ENCODE measurements around the gene NBDY.

The NBDY gene

DNA sequence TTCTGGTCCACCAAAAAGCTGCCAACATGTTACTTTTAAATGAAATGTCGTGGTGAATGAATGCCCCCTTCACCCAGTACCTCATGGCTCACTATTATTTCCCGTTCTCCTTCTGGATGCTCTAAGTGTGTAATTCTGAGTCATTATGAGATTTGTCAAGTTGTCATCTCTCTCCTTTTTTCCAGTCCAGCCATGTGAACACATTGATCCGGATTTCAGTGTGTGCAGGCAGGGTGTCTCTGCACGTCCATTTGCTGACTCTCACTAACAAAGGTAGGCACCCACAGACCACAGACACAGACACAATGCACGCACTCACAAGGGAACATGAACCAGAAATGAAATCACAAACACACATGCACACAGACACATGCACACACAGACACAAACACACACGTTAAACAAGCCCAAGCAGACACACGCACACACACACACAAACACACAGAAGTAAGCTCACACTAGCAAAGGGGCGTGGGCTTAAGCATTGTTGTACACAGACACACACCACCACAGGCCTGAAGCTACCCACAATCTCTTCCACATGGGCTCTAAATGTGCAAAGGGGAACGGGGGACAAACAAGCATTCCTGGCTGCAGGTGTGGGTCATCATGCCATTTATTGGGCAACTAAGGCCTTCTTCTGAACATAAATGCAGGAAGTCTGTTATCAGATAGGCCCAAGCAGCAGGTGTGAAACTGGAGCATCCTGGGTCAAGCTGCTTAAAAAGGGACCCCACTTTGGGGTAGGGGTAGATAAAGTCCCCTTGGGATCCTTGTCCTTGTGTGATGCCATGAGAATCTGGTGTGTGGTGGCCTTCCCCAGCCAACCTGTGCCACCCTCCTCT is 58.1 kb downstream of the NBDY start:
- DNase-seq = no peak

DNA sequence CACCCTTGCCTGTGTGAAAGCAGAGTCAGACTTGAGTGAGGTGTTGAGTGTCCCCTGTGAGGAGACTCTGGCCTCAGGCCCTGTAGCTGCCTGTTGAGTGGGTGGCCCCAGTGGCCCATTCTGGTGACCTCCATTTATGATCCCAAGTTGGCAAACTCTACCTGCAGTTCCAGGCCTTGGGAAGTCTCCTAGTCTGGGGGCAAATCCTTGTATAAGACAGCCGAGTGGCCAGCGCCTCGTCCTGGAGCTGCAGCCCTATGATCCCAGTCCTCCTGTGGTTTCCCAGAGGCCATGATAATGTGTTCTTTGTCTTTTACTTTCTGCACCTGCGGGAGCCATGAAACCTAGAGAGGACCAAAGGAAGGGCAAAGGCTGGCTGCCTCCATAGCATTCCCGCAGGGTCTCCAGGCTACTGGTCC is 58.7 kb downstream of the NBDY start:
- DNase-seq = no peak

- no peak for DNase-seq
Measured at GRCh38 chrX:56788229-56788628, 59.2 kb downstream of the NBDY start.

DNA sequence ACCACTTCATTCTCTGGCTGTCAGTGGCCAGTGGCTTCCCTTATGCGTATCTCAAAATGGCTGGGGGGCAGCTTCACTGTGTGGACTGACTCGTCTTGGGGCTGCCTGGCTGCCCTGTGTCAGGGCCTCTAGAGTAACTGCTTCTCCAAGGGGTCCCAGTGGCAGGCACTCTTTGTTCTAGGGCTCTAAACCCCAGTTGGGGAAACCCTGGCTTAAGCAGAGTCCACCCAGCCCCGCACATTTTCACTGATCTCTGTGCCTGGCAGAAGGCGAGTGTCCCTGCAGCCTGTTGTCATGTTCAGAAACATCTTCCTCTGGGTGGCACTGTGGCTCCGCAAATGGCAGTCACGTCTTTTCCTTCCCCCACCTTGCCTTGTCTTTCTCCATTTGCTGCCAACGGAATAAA is 59.7 kb downstream of the NBDY start:
- DNase-seq = no peak

- no peak for DNase-seq
Measured at GRCh38 chrX:56789518-56790070, 60.6 kb downstream of the NBDY start.

DNA sequence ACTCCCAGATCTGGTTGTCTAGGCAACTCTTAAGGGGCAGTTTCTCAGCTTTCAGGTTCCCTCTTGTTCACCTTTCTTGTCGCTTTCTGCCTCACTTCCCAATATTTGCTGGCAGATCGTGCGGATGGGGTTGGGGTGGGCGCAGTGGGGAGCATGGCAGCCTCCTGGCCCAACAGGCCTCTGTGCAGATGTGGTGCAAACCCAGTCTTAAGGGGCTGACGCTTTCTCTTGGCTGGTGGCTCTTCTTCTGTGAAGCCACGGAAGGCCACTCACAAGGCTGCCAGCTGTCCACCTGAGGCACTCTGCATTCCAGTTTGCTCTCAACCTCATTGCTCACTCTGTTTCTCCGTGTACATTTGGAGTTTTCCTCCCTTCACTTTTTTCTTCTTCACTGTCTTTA is 61.7 kb downstream of the NBDY start:
- DNase-seq = no peak

- DNase-seq = no peak
Measured at GRCh38 chrX:56791456-56791855, 62.4 kb downstream of the NBDY start.

GRCh38 chrX:56792270-56793111 is 63.4 kb downstream of the NBDY start:
- no peak for DNase-seq

GRCh38 chrX:56793112-56793430 is 64.0 kb downstream of the NBDY start:
- no peak for DNase-seq

- no peak for DNase-seq
Measured at GRCh38 chrX:56793521-56794320, 64.7 kb downstream of the NBDY start.

- no peak for DNase-seq
Measured at GRCh38 chrX:56794404-56795230, 65.6 kb downstream of the NBDY start.

DNA sequence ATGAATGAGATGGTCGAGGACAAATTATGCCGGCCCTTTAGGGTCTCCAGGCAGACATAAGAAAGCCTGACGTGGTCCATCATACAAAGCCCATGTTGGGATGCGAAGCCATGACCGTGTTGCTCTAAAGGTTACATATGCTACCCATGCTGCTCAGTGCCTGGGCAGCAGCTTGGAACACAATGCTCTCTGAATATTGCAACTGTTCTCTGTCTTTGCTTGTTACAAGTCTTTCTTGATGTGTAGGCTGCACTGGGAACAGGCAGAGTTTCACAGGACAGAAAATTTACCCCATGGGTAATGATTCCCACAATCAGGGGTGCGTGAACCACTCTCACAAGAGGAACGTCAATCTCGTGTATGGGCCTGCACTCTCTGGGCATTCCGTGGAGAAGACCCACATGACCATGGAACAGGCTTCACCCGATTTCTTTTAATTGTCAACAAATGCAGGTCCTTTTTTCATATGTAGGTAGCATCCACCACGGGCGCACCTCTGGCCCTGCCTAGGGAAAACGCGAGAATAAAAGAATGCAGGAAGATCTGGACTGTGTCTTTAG is 66.3 kb downstream of the NBDY start:
- no peak for DNase-seq

GRCh38 chrX:56796641-56797395 is 67.8 kb downstream of the NBDY start:
- no peak for DNase-seq

- DNase-seq = no peak
Measured at GRCh38 chrX:56797574-56798338, 68.7 kb downstream of the NBDY start.

DNA sequence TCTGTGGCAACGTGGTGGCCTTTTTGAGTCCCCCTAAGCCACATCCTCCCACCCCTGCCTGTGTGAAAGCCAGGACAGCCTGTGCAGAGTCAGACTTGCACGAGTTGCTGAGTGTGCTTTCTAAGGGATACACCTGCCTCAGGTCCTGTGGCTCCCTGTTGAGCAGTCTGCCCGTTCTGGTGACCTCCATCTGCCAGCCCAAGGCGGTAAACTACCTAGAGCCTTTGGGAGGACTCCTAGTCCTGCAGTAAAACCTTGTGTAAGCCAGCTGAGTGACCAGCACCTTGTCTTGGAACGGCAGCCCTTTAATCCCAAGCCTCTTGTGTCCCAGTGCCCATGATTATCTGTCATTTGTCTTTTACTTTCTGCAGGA is 69.3 kb downstream of the NBDY start:
- no peak for DNase-seq

DNA sequence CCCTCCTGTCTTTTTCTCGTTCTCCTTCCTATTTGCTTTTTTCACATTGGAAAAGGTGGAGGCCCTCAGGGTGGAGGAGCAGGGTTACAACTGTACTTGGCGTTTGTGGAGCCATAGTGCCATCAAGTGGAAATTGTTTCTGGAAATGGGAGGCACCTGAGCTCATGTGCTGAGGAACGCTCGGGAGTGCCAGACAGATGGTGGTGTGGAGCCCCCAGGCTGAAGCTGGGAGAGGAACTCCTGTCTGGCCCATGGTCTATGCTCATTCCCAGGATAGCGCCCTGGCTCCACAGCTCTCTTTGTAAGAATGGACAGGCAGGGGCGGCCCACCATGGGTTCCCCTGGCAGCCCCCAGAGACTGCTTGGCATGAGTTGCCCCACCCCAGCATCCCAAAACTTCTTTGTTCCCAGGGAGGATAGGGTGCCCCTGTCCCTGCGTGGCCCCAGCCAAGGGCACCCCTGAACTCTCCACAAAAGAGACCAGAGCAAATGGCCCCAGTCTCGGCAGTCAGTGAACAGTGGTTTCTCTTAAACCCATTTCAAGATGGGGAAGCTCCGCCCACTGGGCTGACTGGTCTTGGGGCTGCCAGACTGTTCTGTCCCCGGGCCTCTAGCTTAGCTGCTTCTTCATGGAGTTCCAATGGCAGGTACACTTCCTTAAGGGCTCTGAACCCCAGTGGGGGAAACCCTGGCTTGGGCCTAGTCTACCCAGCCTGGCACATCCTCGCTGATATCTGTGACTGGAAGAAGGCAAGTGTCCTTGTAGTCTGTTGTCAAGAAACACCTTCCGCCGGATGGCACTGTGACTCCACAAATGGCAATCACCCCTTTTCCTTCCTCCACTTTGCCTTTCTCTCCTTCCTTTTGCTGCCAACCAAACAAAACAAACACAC is 70.1 kb downstream of the NBDY start:
- DNase-seq = no peak

DNA sequence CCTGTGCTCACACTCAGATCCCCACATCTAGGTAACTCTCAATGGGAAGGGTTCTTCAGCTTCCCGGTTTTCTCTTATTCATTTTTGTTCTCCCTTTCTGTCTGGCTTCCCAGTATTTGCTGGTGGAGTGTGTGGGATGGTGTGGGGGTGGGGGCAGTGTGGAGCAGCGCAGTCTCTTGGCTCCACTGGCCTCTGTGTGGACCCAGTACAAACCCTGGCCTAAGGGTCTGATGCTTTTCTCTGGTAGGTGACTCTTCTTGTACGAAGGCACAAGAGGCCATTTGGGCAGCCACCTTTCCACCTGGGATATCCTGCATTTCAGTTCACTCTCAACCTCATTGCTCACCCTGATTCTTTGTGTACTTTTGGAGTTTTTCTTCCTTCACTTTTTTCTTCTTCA is 71.3 kb downstream of the NBDY start:
- DNase-seq = no peak

DNA sequence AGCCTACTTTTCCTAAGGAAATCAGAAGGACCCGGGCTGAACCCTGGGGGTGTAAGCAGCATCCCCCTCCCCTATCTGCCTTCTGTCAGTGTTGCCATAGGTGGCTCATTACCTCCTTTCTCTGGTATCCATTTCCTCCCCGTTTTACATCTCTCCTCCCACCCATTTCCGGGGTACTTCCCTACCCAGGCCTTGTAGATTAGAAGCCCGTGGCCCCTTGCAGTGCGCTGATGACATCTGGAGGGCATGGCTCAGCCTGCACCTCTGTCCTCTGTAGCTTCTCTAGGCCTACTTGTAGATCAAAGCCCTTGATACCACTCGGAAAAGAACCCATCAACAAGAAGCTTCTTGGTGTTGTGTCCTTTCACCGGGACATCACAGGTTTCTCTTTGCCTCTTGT is 71.8 kb downstream of the NBDY start:
- no peak for DNase-seq

DNA sequence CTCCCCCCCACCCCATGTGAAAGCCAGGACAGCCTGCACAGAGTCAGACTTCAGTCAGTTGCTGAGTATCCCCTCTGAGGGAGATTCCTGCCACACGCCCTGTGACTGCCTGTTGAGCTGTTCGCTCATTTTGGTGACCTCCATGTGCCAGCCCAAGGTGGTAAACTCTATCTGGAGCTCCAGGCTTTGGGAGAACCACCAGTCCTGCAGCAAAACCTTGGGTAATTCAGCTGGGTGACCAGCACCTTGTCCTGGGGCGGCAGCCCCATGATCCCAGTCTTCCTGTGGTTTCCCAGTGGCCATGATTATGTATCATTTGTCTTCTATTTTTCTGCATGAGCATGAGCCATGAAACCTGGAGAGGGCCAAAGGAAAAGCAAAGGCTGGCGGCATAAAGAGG is 73.4 kb downstream of the NBDY start:
- no peak for DNase-seq
